Ectodermal cell (in vitro differentiated cells): ENCODE data around the gene CCNC.
A peak's percentile ranks its signal among the peaks of the same experiment; 100 is the strongest.
"Not testable (repeated sequence)": the region's sequence is repeated elsewhere in the genome, so short reads cannot be mapped to it uniquely, and the experiment has no call there.

Source experiments
- H3K27ac ChIP-seq: 2 replicates; pipeline ENCODE4 v1.7.0; 2013; ENCODE audit warnings: mild to moderate bottlenecking, low read depth, low read length; ENCODE audit not compliant: insufficient read depth, poor library complexity, severe bottlenecking
- H3K27me3 ChIP-seq: 2 replicates; pipeline ENCODE4 v1.7.0; 2013; ENCODE audit warnings: mild to moderate bottlenecking, low read length; ENCODE audit not compliant: insufficient read depth, control insufficient read depth, poor library complexity, severe bottlenecking
- H3K36me3 ChIP-seq: one replicate; pipeline ENCODE4 v1.7.0; 2013; ENCODE audit warnings: low read length; ENCODE audit not compliant: control insufficient read depth, insufficient read depth
- H3K4me1 ChIP-seq: one replicate; pipeline ENCODE4 v1.7.0; 2013; ENCODE audit warnings: low read length; ENCODE audit not compliant: control insufficient read depth, insufficient read depth
- H3K4me3 ChIP-seq: 2 replicates; pipeline ENCODE4 v1.7.0; 2013; ENCODE audit warnings: low read depth, low read length, control low read depth; ENCODE audit not compliant: insufficient read depth
- H3K9me3 ChIP-seq: 2 replicates; pipeline ENCODE4 v1.7.0; 2013; ENCODE audit warnings: mild to moderate bottlenecking, low read length, moderate library complexity; ENCODE audit not compliant: control insufficient read depth
- WGBS, 2 experiments: methylation state at CpG; one replicate each; pipeline ENCODE4 v1.1.7; 2013; ENCODE audit warnings: missing lambda C conversion rate in 2 of 2; 5-methylcytosine and 5-hydroxymethylcytosine counted together

Gene CCNC

DNA sequence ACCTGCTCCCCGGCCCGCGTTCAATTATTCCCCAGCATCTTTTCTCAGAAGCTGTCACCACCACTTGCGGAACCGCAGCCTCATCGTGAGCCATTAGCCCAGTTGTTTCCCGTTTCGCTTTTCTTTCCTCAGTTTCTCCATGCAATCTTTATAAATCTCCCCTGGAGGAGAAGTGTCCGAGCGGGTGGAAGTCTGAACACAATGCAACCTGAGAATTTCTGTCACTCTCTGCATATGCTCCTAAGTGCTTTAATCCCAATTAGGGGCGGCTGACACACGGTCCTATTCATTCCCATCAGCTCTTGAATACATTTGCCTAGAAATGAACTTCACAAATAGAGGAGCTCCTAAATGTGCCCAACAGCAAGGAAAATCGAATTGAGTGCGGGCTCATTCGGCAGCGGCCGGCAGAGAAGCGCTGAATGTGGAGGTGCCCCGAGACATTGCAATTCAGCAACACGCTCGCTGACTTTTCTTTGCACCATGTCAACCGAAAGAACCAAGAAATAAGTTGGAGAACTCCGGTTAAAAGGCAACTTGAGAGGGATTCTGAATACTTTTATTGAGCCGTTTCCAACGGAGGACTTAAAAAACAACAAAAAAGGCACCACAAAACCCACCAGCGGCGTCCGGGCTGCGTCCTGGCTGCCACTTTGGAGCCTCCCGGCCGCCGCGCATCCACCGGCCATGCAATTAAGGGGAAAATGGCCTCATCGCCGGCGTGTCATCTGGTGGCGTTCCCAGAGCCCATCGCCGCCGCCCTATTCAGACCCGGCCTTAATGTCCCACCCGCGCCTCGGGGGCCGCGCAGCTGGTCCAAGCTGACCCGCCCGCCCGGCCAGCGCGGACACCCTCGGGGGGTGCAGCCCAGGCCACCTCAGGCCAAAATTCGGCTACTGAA, 34.3 kb upstream of the CCNC start:
- peaks cover 100% of the 10 kb centered on the region for H3K27me3 ChIP-seq
- H3K9me3 ChIP-seq = no peaks in the 10 kb centered on the region
- H3K27ac ChIP-seq = no peak overlapping the region
- H3K36me3 ChIP-seq = no peaks in the 10 kb centered on the region
- 2 to 3% methylated on average over 54 of the region's 54 CpGs for WGBS, 2 experiments
- H3K4me1 ChIP-seq = peaks cover 9% of the 10 kb centered on the region
- H3K4me3 ChIP-seq = peak overlapping the region; percentile 23

DNA sequence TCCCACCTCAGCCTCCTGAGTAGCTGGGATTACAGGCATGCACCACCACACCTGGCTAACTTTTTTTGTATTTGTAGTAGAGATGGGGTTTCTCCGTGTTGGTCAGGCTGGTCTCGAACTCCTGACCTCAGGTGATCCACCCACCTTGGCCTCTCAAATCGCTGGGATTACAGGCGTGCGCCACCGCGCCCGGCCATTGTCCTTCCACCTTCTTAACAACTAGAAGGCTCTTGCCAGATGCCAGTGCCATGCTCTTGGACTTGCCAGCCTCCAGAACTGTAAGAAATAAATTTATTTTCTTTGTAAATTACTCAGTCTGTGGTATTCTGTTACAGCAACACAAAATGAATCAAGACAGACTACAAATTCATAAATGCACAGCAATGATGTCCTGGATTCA, 26.2 kb upstream of the CCNC start:
- not testable (repeated sequence) for H3K4me3 ChIP-seq, H3K9me3 ChIP-seq, H3K36me3 ChIP-seq, H3K27ac ChIP-seq, H3K4me1 ChIP-seq
- 77 to 83% methylated on average over 8 of the region's 8 CpGs for WGBS, 2 experiments
- H3K27me3 ChIP-seq = peaks cover 100% of the 10 kb centered on the region

DNA sequence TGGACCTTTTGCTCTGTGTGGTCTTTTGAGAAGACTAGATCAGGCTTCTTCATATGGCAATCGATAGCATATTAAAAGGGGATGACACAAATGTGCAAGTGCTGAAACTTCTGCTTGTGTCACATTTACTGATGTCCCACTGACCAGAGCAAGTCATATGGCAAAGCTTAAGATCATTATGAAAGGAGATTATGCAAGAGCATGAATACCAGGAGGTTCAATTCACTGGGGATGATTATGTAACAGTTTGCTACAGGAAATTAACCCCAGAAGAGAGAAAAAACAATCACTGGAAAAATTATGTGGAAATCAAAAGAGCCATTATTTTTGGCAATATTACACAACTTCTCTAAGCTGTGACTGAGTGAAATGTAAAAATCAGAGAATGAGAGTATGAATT, 24.4 kb upstream of the CCNC start:
- 81 to 85% methylated on average over 1 of the region's 1 CpG for WGBS, 2 experiments
- H3K27ac ChIP-seq = no peak overlapping the region
- H3K36me3 ChIP-seq = no peaks in the 10 kb centered on the region
- H3K27me3 ChIP-seq = peaks cover 100% of the 10 kb centered on the region
- H3K4me3 ChIP-seq = no peak overlapping the region
- H3K4me1 ChIP-seq = no peaks in the 10 kb centered on the region
- no peaks in the 10 kb centered on the region for H3K9me3 ChIP-seq

DNA sequence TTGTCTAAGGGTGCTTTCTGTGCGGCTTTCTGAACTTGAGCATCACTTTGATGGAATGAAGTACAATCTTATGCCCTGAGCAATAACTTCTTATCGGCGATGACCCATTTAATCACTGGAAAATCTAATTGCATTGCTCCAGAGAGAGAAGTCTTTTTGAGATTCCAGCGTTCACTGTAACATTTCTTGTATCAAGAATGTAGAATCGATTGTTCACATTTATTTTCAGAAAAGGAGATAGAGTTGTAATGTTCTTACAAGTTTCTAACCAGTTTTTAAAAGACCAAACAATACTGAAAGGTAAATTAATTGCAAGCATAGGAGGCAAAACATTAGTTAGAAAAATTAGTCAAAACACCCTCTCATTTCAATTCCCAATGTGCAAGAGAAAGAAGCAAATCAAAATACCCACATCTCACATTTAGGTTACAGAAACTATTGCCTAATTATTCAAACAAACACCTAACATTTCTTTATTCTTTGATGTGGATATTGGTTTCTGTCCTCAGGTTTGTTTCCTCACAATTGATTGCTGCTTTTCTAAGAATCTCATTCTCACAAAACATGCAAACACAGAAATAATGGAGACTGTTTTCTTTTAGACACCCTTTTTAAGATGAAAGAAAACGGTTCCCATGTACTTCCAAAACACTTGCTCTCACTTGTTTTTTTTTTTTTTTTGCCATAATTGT, 23.4 kb upstream of the CCNC start:
- Histone ChIP-seq H3K4me1 (no peaks in the 10 kb centered on the region), H3K36me3 (no peaks in the 10 kb centered on the region), H3K4me3 (no peak overlapping the region), H3K9me3 (no peaks in the 10 kb centered on the region), H3K27me3 (peaks cover 100% of the 10 kb centered on the region), H3K27ac (no peak overlapping the region)
- 45 to 51% methylated on average over 6 of the region's 6 CpGs for WGBS, 2 experiments

DNA sequence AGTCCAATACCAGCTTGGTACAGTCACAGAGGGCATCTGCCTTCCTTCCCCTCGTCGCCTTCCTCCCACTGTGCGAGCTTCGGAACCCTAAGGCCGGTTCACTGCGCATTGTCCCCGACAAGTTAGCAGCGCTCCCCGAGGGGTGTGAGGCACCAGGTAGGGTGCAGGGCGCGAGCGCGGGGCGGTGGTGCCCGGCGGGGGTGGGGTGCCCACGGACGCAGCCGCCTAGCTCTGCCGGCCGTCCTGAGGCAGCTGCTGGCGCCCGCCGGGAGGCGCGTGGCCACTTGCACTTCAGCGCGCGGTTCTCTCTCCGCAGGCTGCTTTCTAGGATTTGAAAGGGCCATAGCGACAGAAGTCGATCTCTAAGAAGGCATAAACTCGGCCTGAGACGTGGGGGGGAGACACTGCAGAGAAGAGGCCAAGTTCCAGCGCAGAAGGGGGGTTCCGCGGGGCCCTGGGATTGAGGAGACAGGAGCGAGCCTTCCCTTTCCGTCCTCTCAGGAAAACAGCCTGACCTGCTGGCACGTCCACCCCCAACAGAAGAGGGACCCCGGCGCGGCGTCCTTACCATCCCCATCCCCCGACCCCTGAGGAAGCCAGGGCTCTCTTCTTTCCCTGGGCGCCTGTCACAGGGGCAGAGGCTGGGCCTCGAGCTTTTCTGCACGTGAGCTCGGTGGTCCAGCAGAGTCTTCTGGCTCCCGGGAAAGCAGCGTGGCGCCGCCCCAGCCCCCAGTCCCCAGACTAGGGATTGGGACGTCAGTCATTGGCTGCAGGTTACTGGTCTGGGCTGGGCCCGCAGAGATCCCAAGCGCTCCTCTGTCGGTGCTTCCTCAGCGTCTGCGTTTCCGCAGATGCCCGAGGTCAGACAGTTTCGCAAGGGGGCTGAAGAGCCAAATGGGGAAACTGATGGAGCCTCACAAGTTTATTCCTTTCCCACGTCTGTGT, 22.5 kb upstream of the CCNC start:
- Histone ChIP-seq H3K4me3 (no peak overlapping the region), H3K36me3 (no peaks in the 10 kb centered on the region), H3K9me3 (no peaks in the 10 kb centered on the region), H3K4me1 (no peaks in the 10 kb centered on the region), H3K27ac (no peak overlapping the region), H3K27me3 (peaks cover 100% of the 10 kb centered on the region)
- WGBS, 2 experiments = 2% methylated on average over 63 of the region's 63 CpGs

DNA sequence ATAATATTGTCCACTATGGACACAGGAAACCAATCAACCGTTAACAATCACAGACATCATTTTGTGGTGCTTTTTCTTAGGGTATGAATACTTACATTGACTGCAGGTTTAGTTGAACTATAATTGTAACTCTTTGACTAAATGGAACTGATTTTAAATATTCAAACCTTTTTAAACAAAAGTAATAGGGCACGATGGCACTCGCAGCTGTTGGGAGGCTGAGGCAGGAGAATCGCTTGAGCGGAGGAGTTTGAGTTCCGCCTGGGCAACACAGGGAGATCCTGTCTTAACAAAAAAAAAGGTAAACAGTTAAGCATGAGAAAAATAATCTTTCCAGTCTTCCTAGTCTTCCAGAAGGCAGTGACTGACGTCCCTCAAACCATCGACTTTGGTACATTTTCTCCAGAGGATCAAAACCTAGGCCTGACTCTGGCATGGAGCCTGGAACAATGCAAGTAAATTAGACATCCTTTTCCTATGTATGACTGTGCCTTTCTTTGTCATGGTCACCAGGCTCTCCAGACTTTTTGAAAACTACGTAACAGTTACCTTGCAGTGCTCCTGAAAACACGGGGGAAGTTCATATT, 21.5 kb upstream of the CCNC start:
- 20 to 23% methylated on average over 9 to 10 of the region's 10 CpGs for WGBS, 2 experiments
- peaks cover 100% of the 10 kb centered on the region for H3K27me3 ChIP-seq
- no peaks in the 10 kb centered on the region for H3K4me1 ChIP-seq

DNA sequence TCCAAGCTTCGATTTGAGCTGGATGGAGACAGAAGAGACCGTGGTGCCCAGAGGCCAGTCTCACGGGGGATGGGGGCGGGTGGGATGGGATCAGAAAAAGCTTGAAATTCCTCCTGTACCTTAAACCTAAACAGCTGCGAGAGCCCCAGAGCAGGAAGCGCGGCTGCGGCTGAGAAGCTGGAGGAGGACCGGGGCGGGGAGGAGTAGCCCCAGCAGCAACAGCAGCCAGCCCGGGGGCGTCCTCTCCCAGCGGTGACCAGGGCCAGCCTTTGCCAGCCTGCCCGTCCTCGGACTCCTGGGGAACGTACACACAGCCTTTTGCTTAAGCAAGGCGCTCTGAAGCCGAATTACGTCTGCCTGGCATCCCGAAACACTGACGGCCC, 20.8 kb upstream of the CCNC start:
- 3 to 4% methylated on average over 21 of the region's 21 CpGs for WGBS, 2 experiments
- Histone ChIP-seq H3K27me3 (peaks cover 100% of the 10 kb centered on the region), H3K27ac (no peak overlapping the region), H3K36me3 (no peaks in the 10 kb centered on the region), H3K9me3 (no peaks in the 10 kb centered on the region), H3K4me1 (no peaks in the 10 kb centered on the region), H3K4me3 (peak overlapping the region; percentile 36)

More for the DNA sequence above, 21.5 kb upstream of the CCNC start:
- Histone ChIP-seq H3K27ac (no peak overlapping the region), H3K4me3 (no peak overlapping the region), H3K36me3 (no peaks in the 10 kb centered on the region), H3K9me3 (no peaks in the 10 kb centered on the region)

DNA sequence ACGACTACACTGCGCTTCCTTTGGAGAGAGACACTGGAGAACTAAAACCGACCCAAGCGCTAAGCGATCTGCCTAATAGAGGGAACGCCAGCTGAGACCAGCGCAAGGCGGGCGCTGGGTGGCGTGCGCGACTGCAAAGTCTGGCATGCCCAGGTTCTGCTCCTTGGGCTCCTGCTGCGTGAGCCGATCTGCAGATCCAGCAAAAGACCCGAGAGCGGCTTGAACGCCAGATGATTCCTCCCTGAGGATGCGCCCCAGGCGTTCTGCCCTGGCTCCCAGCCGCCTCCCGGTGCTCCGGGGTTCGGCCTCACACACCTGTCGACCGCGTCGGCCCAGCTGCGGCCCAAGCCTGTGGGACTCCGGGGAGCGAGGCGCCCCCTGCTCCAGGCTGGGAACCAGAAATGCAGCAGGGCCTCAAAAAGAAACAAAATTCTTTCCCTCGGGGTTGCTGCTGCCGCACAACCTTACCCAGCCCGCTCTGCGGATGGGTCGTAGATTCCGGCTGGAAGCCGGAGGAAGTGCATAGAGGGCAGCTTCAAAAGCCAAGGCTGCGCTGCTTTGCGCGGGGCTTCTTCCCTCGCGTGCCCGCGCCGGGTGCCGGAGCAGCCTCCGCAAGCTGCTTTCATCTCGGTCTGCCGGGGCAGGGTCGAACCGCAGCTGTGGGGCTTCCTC, 20.3 kb upstream of the CCNC start:
- Histone ChIP-seq H3K4me1 (no peaks in the 10 kb centered on the region), H3K9me3 (no peaks in the 10 kb centered on the region), H3K27me3 (peaks cover 99% of the 10 kb centered on the region), H3K27ac (no peak overlapping the region), H3K36me3 (no peaks in the 10 kb centered on the region), H3K4me3 (peak overlapping the region; percentile 36)
- WGBS, 2 experiments = 1% methylated on average over 52 of the region's 52 CpGs

DNA sequence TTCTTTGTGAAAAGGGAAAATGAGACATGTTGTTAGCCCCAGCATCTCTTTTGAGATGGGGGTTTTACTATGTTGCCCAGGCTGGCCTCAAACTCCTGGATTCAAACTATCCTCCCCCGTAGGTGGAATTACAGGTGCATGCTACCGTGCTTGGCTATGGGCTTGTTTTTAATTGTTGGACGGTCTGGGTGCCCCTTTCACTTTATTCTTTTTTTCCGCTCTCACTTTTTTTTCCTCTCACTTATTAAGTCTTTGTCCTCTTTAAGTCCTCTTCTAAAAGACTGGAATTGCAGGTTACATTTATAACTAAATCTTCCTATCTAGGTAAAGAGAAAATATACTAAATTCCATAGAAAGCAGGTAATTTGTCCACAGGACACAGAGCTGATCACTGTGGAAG, 19.3 kb upstream of the CCNC start:
- Histone ChIP-seq H3K4me1 (no peaks in the 10 kb centered on the region), H3K9me3 (no peaks in the 10 kb centered on the region), H3K27ac (no peak overlapping the region), H3K4me3 (no peak overlapping the region), H3K27me3 (peaks cover 97% of the 10 kb centered on the region), H3K36me3 (no peaks in the 10 kb centered on the region)
- WGBS, 2 experiments = 81 to 83% methylated on average over 4 of the region's 4 CpGs
